ENCODE results near the gene EIF5B. TPM values are rescaled to one million over a fixed set of nuclear protein-coding genes. Genes with fewer than 3 reads are reported as not detected.

Gene EIF5B
- total and polyA plus RNA-seq, 2 donors (not counting 1 experiment from before 2014, with no cell fraction given), result 7.4 to 22.8 TPM

DNA sequence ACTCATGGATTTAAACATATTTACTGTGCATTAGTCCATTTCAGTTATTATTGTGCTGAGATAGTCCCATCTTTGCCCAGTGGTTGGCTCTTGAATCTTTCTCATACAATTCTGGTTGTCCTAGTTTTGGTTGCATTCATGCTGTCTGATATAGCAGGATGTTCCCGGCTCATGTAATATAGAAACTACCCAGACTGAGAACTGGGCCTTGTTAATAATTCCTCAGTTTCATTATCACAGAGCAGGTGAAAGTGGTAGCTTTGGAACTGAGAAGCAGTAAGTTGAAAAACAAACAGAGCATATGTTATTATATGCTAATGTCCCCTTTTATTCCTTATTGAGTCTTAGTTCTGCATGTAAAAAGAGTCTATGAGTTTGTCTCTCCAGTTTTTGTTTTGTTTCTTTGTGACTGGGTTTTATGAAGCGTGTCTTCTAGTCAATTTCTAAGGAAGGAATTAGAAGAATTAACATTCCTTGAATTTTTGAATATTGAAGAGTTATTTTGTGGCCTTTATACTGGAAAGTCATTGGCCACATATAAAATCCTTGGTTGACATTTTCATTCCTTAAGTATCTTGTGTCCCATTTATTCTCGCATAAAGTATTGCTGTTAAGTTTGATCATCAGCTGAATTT, 43.3 kb downstream of the EIF5B start:
- H3K4me1 ChIP-seq (ENCODE audit: control insufficient read depth, extremely low read depth, insufficient read depth, low read length), result no peaks in the 10 kb centered on the region
- H3K4me3 ChIP-seq (replicated peaks in 1 of 4; ENCODE audit: control extremely low read depth in 1 of 4, insufficient read depth in 1 of 4, low read depth in 3 of 4, low read length in 4 of 4), result no peak overlapping the region
- TF ChIP-seq EZH2 (IDR thresholded peaks at IDR 0.05; ENCODE audit: low read length, missing control alignments) (no peak), CTCF (conservative IDR thresholded peaks at IDR 0.05 in 1 of 2, IDR thresholded peaks at IDR 0.05 in 1 of 2; ENCODE audit: low read depth in 1 of 2, low read length in 2 of 2) (no peak)
- no peaks in the 10 kb centered on the region for H4K20me1 ChIP-seq (ENCODE audit: control insufficient read depth, extremely low read depth, insufficient read depth, low read length)
- DNase-seq (ENCODE audit: low read depth in 2 of 2), result peak in 1 of 2 donors; percentile 51
- H3K79me2 ChIP-seq (ENCODE audit: control insufficient read depth, insufficient read depth, low read length), result no peaks in the 10 kb centered on the region
- no peak overlapping the region for H2AFZ ChIP-seq (ENCODE audit: low read length)
- H3K4me2 ChIP-seq (ENCODE audit: extremely low read depth, insufficient read depth, low read length), result no peak overlapping the region
- no peaks in the 10 kb centered on the region for H3K9me3 ChIP-seq (ENCODE audit: control insufficient read depth, insufficient read depth, low read depth, low read length)
- no peaks in the 10 kb centered on the region for H3K27me3 ChIP-seq (ENCODE audit: control insufficient read depth, insufficient read depth, low read length)
- peaks cover 4% of the 10 kb centered on the region for H3K36me3 ChIP-seq (ENCODE audit: control insufficient read depth, insufficient read depth, low read length)
- H3K9ac ChIP-seq (ENCODE audit: insufficient read depth, low read length), result no peak overlapping the region
- no peak overlapping the region for H3K27ac ChIP-seq (ENCODE audit: insufficient read depth, low read length)

DNA sequence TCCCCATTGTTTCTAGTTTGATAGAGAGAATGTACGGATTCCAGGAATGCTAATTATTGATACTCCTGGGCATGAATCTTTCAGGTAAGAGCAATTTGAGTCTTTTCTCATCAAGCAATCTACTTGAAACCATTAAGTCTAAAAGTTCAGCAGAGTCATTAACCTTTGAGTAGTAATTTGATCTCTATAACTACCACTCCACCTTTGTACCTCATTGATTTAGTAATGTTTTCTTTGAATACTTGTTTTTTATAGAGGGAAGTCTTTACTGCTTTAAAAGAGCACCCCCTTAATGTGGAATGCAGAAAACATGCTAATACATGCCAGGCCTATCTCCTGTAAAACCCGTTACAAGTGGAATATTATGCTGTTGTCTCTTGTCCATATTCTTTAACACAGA, 45.0 kb downstream of the EIF5B start:
- no peaks in the 10 kb centered on the region for H3K4me1 ChIP-seq (ENCODE audit: control insufficient read depth, extremely low read depth, insufficient read depth, low read length)
- H3K79me2 ChIP-seq (ENCODE audit: control insufficient read depth, insufficient read depth, low read length), result no peaks in the 10 kb centered on the region
- TF ChIP-seq CTCF (conservative IDR thresholded peaks at IDR 0.05 in 1 of 2, IDR thresholded peaks at IDR 0.05 in 1 of 2; ENCODE audit: low read depth in 1 of 2, low read length in 2 of 2), result no peak
- TF ChIP-seq EZH2 (IDR thresholded peaks at IDR 0.05; ENCODE audit: low read length, missing control alignments), result no peak
- H3K9me3 ChIP-seq (ENCODE audit: control insufficient read depth, insufficient read depth, low read depth, low read length), result no peaks in the 10 kb centered on the region
- H3K4me3 ChIP-seq (replicated peaks in 1 of 4; ENCODE audit: control extremely low read depth in 1 of 4, insufficient read depth in 1 of 4, low read depth in 3 of 4, low read length in 4 of 4), result no peak overlapping the region
- DNase-seq (ENCODE audit: low read depth in 2 of 2), result no peak
- H2AFZ ChIP-seq (ENCODE audit: low read length), result no peak overlapping the region
- no peaks in the 10 kb centered on the region for H3K27me3 ChIP-seq (ENCODE audit: control insufficient read depth, insufficient read depth, low read length)
- no peaks in the 10 kb centered on the region for H4K20me1 ChIP-seq (ENCODE audit: control insufficient read depth, extremely low read depth, insufficient read depth, low read length)
- no peak overlapping the region for H3K27ac ChIP-seq (ENCODE audit: insufficient read depth, low read length)
- H3K36me3 ChIP-seq (ENCODE audit: control insufficient read depth, insufficient read depth, low read length), result peaks cover 4% of the 10 kb centered on the region
- no peak overlapping the region for H3K4me2 ChIP-seq (ENCODE audit: extremely low read depth, insufficient read depth, low read length)
- no peak overlapping the region for H3K9ac ChIP-seq (ENCODE audit: insufficient read depth, low read length)

DNA sequence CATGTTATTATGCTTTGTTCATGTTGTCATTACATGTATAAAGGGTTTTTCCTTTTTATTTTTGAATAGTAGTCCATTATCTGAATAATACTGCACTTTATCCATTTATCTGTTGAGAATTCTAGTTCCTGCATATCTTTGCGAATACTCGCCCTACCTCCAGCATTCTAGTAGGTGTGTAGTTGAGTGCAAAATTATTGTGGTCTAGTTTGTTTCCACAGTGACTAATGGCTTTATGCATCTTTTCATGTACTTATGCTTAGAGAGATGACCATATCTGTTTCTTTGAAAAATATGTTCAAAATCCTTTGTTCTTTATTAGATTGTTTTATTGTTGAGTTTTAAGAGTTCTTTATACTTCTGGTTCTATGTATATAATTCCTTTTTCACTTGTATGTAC, 48.8 kb downstream of the EIF5B start:
- peak in 1 of 2 donors; percentile 71 for DNase-seq (ENCODE audit: low read depth in 2 of 2)
- H3K9me3 ChIP-seq (ENCODE audit: control insufficient read depth, insufficient read depth, low read depth, low read length), result no peaks in the 10 kb centered on the region

More for the DNA sequence above, 48.8 kb downstream of the EIF5B start:
- Histone ChIP-seq H3K4me2 (ENCODE audit: extremely low read depth, insufficient read depth, low read length) (no peak overlapping the region), H3K27me3 (ENCODE audit: control insufficient read depth, insufficient read depth, low read length) (no peaks in the 10 kb centered on the region), H2AFZ (ENCODE audit: low read length) (no peak overlapping the region), H3K36me3 (ENCODE audit: control insufficient read depth, insufficient read depth, low read length) (no peaks in the 10 kb centered on the region), H3K4me3 (replicated peaks in 1 of 4; ENCODE audit: control extremely low read depth in 1 of 4, insufficient read depth in 1 of 4, low read depth in 3 of 4, low read length in 4 of 4) (no peak overlapping the region), H3K27ac (ENCODE audit: insufficient read depth, low read length) (no peak overlapping the region), H3K9ac (ENCODE audit: insufficient read depth, low read length) (no peak overlapping the region), H3K79me2 (ENCODE audit: control insufficient read depth, insufficient read depth, low read length) (no peaks in the 10 kb centered on the region), H3K4me1 (ENCODE audit: control insufficient read depth, extremely low read depth, insufficient read depth, low read length) (no peaks in the 10 kb centered on the region), H4K20me1 (ENCODE audit: control insufficient read depth, extremely low read depth, insufficient read depth, low read length) (no peaks in the 10 kb centered on the region)
- TF ChIP-seq EZH2 (IDR thresholded peaks at IDR 0.05; ENCODE audit: low read length, missing control alignments) (no peak), CTCF (conservative IDR thresholded peaks at IDR 0.05 in 1 of 2, IDR thresholded peaks at IDR 0.05 in 1 of 2; ENCODE audit: low read depth in 1 of 2, low read length in 2 of 2) (no peak)
